Testis (tissue), 3 donors: ENCODE results near the gene CLEC11A. TPM values are rescaled to one million over a fixed set of nuclear protein-coding genes. Genes with fewer than 3 reads are reported as not detected.
A peak's percentile ranks its signal among the peaks of the same experiment; 100 is the strongest.

Source experiments
- DNase-seq: peaks from one replicate; pipeline ENCODE4 v3.0.0-alpha.2; 2019
- H3K27ac ChIP-seq, 2 donors: fragments of 200-600 bp; sonication (generic); one replicate each; pipeline ENCODE4 v1.5.1; 2019
- H3K27me3 ChIP-seq: fragments of 200-600 bp; sonication (generic); one replicate; pipeline ENCODE4 v1.5.1; 2019
- H3K36me3 ChIP-seq: fragments of 200-600 bp; sonication (generic); one replicate; pipeline ENCODE4 v1.5.1; 2017; ENCODE audit warnings: low read depth; ENCODE audit errors: missing control alignments
- H3K4me1 ChIP-seq: fragments of 200-600 bp; sonication (generic); one replicate; pipeline ENCODE4 v1.5.1; 2019
- H3K4me3 ChIP-seq, 2 donors: fragments of 200-600 bp; sonication (generic); one replicate each; pipeline ENCODE4 v1.5.1; 2017 to 2019
- H3K9me3 ChIP-seq: fragments of 200-600 bp; sonication (generic); one replicate; pipeline ENCODE4 v1.5.1; 2017
- POLR2A ChIP-seq: fragments of 450-650 bp; IDR thresholded peaks from one replicate; pipeline ENCODE4 v1.6.1; 2017; ENCODE audit warnings: antibody characterized with exemption, mild to moderate bottlenecking, moderate library complexity
- WGBS, 2 donors: methylation state at CpG; one replicate each; pipeline ENCODE4 v1.1.5; 2018; 5-methylcytosine and 5-hydroxymethylcytosine counted together
- intact Hi-C: fragments of 100-400 bp; cut with DNase I; formaldehyde crosslinking; loops from one replicate; pipeline ENCODE4 v1.15.1; 2023; ENCODE audit warnings: low total_unique reads
- polyA plus RNA-seq: library from polyadenylated mRNA; stranded (reverse); fragments of 350-450 nt; fragmentation: Illumina TruSeq; extraction: RNeasy Lipid Tissue Mini Kit (QIAGEN cat#74804); gene quantifications from one replicate; pipeline ENCODE4 v1.2.3, GENCODE V29; 2014; ENCODE audit warnings: low read depth, low replicate concordance; ENCODE audit not compliant: insufficient read depth
- total RNA-seq, 2 donors: library from RNA; depleted of rRNA; stranded (reverse); fragments of >200 nt; gene quantifications; one replicate each; pipeline ENCODE4 v1.2.3, GENCODE V29; 2016
- TF ChIP-seq, protein P1 (sequence below), 3 experiments: fragments of 450-650 bp in 2 of 3; fragments of 200-600 bp in 1 of 3; sonication (generic) in 1 of 3; IDR thresholded peaks; one replicate each; pipeline ENCODE4 v1.5.1; 2016 to 2019; ENCODE audit warnings: antibody characterized with exemption in 3 of 3, mild to moderate bottlenecking in 2 of 3, moderate library complexity in 1 of 3

The CLEC11A gene
- total and polyA plus RNA-seq, 3 donors from 2014 or later, result 14.3 to 20.6 (median 16.9) TPM

DNA sequence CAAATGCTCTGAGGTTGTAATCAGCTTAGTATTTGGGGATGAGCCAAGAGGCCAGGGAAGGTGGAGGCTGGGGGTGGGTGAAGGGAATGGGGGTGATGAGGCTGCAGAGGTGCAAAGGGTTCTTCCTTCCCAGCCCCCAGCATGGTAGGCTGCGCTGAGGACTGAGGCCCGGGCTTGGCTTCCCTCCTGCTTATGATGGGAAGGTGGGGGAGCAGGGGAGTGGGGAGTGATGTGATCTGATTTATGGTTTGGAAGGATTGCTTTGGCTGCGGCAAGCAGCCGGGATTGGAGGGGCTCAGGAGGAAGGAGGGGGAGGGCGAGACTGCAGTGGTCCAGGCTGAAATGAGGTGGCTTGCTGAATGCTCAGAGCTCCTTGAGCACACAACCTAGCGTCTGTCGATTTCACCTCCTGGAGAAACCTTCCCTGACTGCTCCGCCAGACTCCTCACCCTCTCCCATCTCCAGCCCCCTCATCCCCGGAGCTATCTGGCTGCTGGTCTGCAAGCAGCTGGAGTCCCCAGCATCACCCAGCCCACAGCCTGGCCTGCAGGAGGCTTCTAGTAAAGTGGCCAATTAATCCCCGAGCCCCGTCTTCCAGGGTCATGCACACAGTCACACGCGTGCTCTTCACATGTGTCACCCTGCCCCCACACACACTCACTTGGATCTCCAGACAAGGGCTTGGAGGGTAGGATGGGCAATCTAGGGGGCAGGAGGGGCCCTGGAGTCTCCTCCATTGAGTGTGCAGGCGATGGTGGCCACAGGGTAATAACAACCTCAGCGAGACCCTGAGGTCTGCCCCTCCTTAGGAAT is 757 bp upstream of the CLEC11A start:
- WGBS, 2 donors, result 48 to 55% methylated on average over 6 to 15 of the region's 15 CpGs
- DNase-seq, result no peak

DNA sequence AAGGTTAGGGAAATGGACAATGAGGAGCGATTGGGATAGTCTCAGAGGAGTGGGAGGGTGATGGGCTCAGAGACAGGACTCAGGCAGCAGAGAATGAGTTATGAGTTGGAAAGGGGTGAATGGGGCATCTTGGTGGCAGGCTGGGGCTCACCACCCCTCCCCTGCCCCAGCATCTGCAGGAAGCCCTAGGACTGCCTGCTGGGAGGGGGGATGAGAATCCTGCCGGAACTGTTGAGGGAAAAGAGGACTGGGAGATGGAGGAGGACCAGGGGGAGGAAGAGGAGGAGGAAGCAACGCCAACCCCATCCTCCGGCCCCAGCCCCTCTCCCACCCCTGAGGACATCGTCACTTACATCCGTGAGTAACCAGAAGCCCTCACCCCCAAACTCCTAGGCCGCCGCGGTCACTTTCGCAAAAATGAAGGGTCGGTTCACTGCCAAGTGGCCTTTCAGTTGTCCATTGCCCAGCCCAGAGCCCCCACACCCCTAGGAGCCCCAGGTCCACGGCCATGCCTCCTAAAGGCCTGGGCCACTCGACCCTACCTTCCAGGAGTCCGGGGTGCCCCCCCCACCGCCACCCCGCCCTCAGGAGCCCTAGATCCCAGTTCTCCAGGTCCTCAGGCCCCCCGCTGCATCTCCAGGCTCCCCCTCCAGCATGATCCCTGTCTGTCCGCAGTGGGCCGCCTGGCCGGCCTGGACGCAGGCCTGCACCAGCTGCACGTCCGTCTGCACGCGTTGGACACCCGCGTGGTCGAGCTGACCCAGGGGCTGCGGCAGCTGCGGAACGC is 764 bp downstream of the CLEC11A start:
- Histone ChIP-seq H3K27me3 (no peaks in the 10 kb centered on the region), H3K9me3 (no peaks in the 10 kb centered on the region), H3K27ac (peak overlapping the region; percentile 48 to 50), H3K36me3 (no peaks in the 10 kb centered on the region), H3K4me1 (peaks cover 16% of the 10 kb centered on the region), H3K4me3 (peak overlapping the region; percentile 67 to 79)
- no peak for TF ChIP-seq POLR2A
- TF ChIP-seq, protein P1, sequence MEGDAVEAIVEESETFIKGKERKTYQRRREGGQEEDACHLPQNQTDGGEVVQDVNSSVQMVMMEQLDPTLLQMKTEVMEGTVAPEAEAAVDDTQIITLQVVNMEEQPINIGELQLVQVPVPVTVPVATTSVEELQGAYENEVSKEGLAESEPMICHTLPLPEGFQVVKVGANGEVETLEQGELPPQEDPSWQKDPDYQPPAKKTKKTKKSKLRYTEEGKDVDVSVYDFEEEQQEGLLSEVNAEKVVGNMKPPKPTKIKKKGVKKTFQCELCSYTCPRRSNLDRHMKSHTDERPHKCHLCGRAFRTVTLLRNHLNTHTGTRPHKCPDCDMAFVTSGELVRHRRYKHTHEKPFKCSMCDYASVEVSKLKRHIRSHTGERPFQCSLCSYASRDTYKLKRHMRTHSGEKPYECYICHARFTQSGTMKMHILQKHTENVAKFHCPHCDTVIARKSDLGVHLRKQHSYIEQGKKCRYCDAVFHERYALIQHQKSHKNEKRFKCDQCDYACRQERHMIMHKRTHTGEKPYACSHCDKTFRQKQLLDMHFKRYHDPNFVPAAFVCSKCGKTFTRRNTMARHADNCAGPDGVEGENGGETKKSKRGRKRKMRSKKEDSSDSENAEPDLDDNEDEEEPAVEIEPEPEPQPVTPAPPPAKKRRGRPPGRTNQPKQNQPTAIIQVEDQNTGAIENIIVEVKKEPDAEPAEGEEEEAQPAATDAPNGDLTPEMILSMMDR (IDR thresholded peaks at IDR 0.05), result no peak
- no peak for DNase-seq
- 4 to 9% methylated on average over 11 to 25 of the region's 31 CpGs for WGBS, 2 donors
- intact Hi-C loops, result no loop called here

More for the DNA sequence above, 757 bp upstream of the CLEC11A start:
- H3K36me3 ChIP-seq, result no peaks in the 10 kb centered on the region
- H3K4me3 ChIP-seq, result no peak overlapping the region
- intact Hi-C loops, result no loop called here
- H3K9me3 ChIP-seq, result no peaks in the 10 kb centered on the region
- H3K27ac ChIP-seq, result peak overlapping the region in 1 of 2 donors; percentile 50
- H3K27me3 ChIP-seq, result no peaks in the 10 kb centered on the region
- peaks cover 24% of the 10 kb centered on the region for H3K4me1 ChIP-seq
- TF ChIP-seq POLR2A, result no peak
- TF ChIP-seq, protein P1 (IDR thresholded peaks at IDR 0.05), result no peak

DNA sequence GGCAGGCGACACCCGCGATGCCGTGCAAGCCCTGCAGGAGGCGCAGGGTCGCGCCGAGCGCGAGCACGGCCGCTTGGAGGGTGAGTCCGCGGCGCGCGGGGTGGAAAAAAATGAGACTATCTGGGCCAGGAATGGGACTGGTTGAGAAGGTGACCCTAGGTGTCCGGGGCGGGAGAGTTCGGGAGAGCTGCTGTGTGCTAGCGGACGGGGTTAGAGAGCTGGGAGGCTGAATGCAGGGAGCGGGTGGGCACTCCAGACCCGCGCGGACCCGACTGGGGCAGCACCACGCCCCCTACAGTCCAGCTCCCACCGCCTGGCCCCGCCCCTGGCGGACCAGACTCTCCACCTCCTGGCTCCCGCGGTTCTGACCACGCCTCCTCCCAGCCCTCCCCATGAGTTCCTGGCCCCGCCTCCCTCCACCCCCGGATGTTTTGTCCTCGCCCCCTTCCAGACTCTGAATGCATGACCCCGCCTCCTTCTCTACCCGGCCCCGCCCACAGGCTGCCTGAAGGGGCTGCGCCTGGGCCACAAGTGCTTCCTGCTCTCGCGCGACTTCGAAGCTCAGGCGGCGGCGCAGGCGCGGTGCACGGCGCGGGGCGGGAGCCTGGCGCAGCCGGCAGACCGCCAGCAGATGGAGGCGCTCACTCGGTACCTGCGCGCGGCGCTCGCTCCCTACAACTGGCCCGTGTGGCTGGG is 1.5 kb downstream of the CLEC11A start:
- intact Hi-C loops, result no loop called here

DNA sequence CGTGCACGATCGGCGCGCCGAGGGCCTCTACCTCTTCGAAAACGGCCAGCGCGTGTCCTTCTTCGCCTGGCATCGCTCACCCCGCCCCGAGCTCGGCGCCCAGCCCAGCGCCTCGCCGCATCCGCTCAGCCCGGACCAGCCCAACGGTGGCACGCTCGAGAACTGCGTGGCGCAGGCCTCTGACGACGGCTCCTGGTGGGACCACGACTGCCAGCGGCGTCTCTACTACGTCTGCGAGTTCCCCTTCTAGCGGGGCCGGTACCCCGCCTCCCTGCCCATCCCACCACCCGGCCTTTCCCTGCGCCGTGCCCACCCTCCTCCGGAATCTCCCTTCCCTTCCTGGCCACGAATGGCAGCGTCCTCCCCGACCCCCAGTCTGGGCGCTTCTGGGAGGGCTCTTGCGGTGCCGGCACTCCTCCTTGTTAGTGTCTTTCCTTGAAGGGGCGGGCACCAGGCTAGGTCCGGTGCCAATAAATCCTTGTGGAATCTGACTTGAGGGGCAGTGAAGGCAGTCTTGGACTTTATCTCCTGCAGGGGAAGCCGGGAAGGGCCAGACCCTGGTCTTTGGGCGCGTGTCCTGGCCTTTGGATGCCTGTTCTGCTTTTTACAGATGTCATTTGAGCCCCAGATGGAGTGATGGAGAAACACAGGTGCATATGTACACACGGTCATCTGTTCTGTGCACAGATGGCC is 2.2 kb downstream of the CLEC11A start:
- no peaks in the 10 kb centered on the region for H3K27me3 ChIP-seq
- no peaks in the 10 kb centered on the region for H3K36me3 ChIP-seq
- WGBS, 2 donors, result 4 to 7% methylated on average over 3 to 38 of the region's 52 CpGs
- TF ChIP-seq, protein P1 (IDR thresholded peaks at IDR 0.05), result no peak
- TF ChIP-seq POLR2A, result no peak
- intact Hi-C loops, result no loop called here
- peak overlapping the region; percentile 67 to 79 for H3K4me3 ChIP-seq
- DNase-seq, result no peak
- H3K27ac ChIP-seq, result peak overlapping the region; percentile 55 to 70
- peaks cover 13% of the 10 kb centered on the region for H3K4me1 ChIP-seq
- H3K9me3 ChIP-seq, result no peaks in the 10 kb centered on the region

More for the DNA sequence above, 1.5 kb downstream of the CLEC11A start:
- DNase-seq, result peak; percentile 100
- Histone ChIP-seq H3K27ac (peak overlapping the region; percentile 55 to 70), H3K27me3 (no peaks in the 10 kb centered on the region), H3K36me3 (no peaks in the 10 kb centered on the region), H3K9me3 (no peaks in the 10 kb centered on the region), H3K4me1 (peaks cover 13% of the 10 kb centered on the region), H3K4me3 (peak overlapping the region; percentile 67 to 79)
- WGBS, 2 donors, result 0% methylated on average over 5 to 63 of the region's 65 CpGs
- no peak for TF ChIP-seq POLR2A
- TF ChIP-seq, protein P1 (IDR thresholded peaks at IDR 0.05), result peak; percentile 71 to 84 (median 83)
